Caco-2 (cell line): Measurements from ENCODE around the gene CABLES2. TPM values are rescaled to one million over a fixed set of nuclear protein-coding genes. Genes with fewer than 3 reads are reported as not detected.

Source experiments
- BruUV-seq: library from RNA; stranded (reverse); fragments of 400-500 nt; replicated peaks from 2 replicates; lab custom pipeline; 2021; lab: Mats Ljungman, UMichigan
- CTCF ChIA-PET: fragments of 300-600 bp; sonication (Branson Sonifier 250); formaldehyde crosslinking; loops from one replicate; lab custom pipeline; 2022; ENCODE audit warnings: antibody characterized with exemption; lab: Charles Lee
- POLR2A ChIA-PET: fragments of 300-600 bp; sonication (Branson Sonifier 250); formaldehyde crosslinking; loops from one replicate; lab custom pipeline; 2022; ENCODE audit warnings: antibody characterized with exemption; lab: Charles Lee
- DNase-seq, 2 experiments: peaks; one replicate each; pipeline versions ENCODE4 v3.0.0 to v3.0.0-alpha.2; 2020 to 2022
- H3K27me3 ChIP-seq: replicated peaks from 2 replicates; pipeline ENCODE4 v1.6.0; 2011; ENCODE audit warnings: low read length; ENCODE audit not compliant: control insufficient read depth, insufficient read depth
- H3K36me3 ChIP-seq: 2 replicates; pipeline ENCODE4 v1.5.1; 2011; ENCODE audit warnings: low read length; ENCODE audit not compliant: control insufficient read depth, insufficient read depth
- H3K4me1 ChIP-seq: fragments of 250-450 bp; sonication (Bioruptor Pico); 2 replicates; pipeline ENCODE4 v1.5.1; 2020; ENCODE audit warnings: mild to moderate bottlenecking
- H3K4me3 ChIP-seq: 2 replicates; pipeline ENCODE4 v1.5.1; 2011; ENCODE audit warnings: low read depth, mild to moderate bottlenecking, control low read depth, low read length
- H3K9me3 ChIP-seq: fragments of 250-450 bp; sonication (Bioruptor Pico); 2 replicates; pipeline ENCODE4 v1.5.1; 2020; ENCODE audit warnings: mild to moderate bottlenecking, moderate library complexity
- H3K27ac Mint-ChIP-seq: one replicate; pipeline ENCODE4 v1.8.0; 2022; ENCODE audit warnings: mixed read lengths; ENCODE audit not compliant: unreplicated experiment
- H3K27me3 Mint-ChIP-seq: one replicate; pipeline ENCODE4 v1.8.0; 2022; ENCODE audit warnings: mixed read lengths; ENCODE audit not compliant: insufficient read depth, unreplicated experiment
- H3K36me3 Mint-ChIP-seq: one replicate; pipeline ENCODE4 v1.8.0; 2022; ENCODE audit warnings: mild to moderate bottlenecking, mixed read lengths; ENCODE audit not compliant: insufficient read depth, unreplicated experiment
- H3K4me1 Mint-ChIP-seq: one replicate; pipeline ENCODE4 v1.8.0; 2022; ENCODE audit warnings: low read depth, mixed read lengths; ENCODE audit not compliant: unreplicated experiment
- H3K4me3 Mint-ChIP-seq: one replicate; pipeline ENCODE4 v1.8.0; 2022; ENCODE audit warnings: mild to moderate bottlenecking, moderate library complexity, mixed read lengths; ENCODE audit not compliant: unreplicated experiment
- H3K9me3 Mint-ChIP-seq: one replicate; pipeline ENCODE4 v1.8.0; 2022; ENCODE audit warnings: mixed read lengths; ENCODE audit not compliant: unreplicated experiment
- CTCF ChIP-seq, 2 experiments: fragments of 200-600 bp in 1 of 2; IDR thresholded peaks; 1 replicate in 1 of 2; 2 replicates in 1 of 2; pipeline versions ENCODE4 v1.5.1 to v1.8.0; 2011 to 2022; ENCODE audit warnings: antibody characterized with exemption in 1 of 2, control low read depth in 1 of 2, inconsistent platforms in 1 of 2, low read depth in 1 of 2, low read length in 1 of 2, mild to moderate bottlenecking in 1 of 2, moderate library complexity in 1 of 2; ENCODE audit not compliant: insufficient read depth in 1 of 2, severe bottlenecking in 1 of 2, unreplicated experiment in 1 of 2
- intact Hi-C: fragments of 100-400 bp; cut with micrococcal nuclease; formaldehyde crosslinking; loops from one replicate; pipeline ENCODE4 v1.10.0; 2022; ENCODE audit not compliant: unreplicated experiment
- total RNA-seq: library from RNA; stranded (reverse); gene quantifications from 2 replicates; pipeline ENCODE4 v1.2.3, GENCODE V29; 2022

CABLES2 gene
- total RNA-seq, 1 experiment from 2014 or later: 36.4 TPM

GRCh38 chr20:62345681-62346370, 61.3 kb downstream of the CABLES2 start:
- intact Hi-C loops: no loop called here
- Histone ChIP-seq H3K9me3 (no peaks in the 10 kb centered on the region), H3K36me3 (peaks cover 26% of the 10 kb centered on the region), H3K4me3 (no peak overlapping the region), H3K4me1 (peaks cover 11% of the 10 kb centered on the region), H3K27me3 (no peaks in the 10 kb centered on the region)
- Mint-ChIP-seq H3K27ac (peak overlapping the region; percentile 5), H3K36me3 (peaks cover 100% of the 10 kb centered on the region), H3K9me3 (peaks cover 18% of the 10 kb centered on the region), H3K4me1 (peaks cover 7% of the 10 kb centered on the region), H3K27me3 (no peaks in the 10 kb centered on the region), H3K4me3 (no peak overlapping the region)
- CTCF ChIA-PET: interaction anchor here (0.7 to 1.9 kb wide), 2 partner anchors 30 to 36 kb away, joined by 4 to 10 read pairs; no protein-coding TSS in a partner anchor
- TF ChIP-seq CTCF (IDR thresholded peaks at IDR 0.05; ENCODE audit: insufficient read depth in 1 of 2, low read depth in 1 of 2, low read length in 1 of 2, severe bottlenecking in 1 of 2, unreplicated experiment in 1 of 2): no peak
- POLR2A ChIA-PET: no interaction called here
- DNase-seq: no peak
- BruUV-seq: no TSS peak

- H3K27me3 Mint-ChIP-seq: no peaks in the 10 kb centered on the region
- H3K9me3 Mint-ChIP-seq: peaks cover 17% of the 10 kb centered on the region
- ChIA-PET CTCF (interaction anchor here (0.6 to 1.9 kb wide), 2 partner anchors 19 to 37 kb away, joined by 3 to 10 read pairs; no protein-coding TSS in a partner anchor), POLR2A (no interaction called here)
- no peak for DNase-seq
- H3K27ac Mint-ChIP-seq: peak overlapping the region; percentile 64
- Histone ChIP-seq H3K4me1 (peaks cover under 1% of the 10 kb centered on the region), H3K36me3 (peaks cover 27% of the 10 kb centered on the region), H3K9me3 (no peaks in the 10 kb centered on the region), H3K27me3 (no peaks in the 10 kb centered on the region), H3K4me3 (no peak overlapping the region)
- TF ChIP-seq CTCF (IDR thresholded peaks at IDR 0.05; ENCODE audit: insufficient read depth in 1 of 2, low read depth in 1 of 2, low read length in 1 of 2, severe bottlenecking in 1 of 2, unreplicated experiment in 1 of 2): no peak
- peaks cover 100% of the 10 kb centered on the region for H3K36me3 Mint-ChIP-seq
- H3K4me1 Mint-ChIP-seq: peaks cover under 1% of the 10 kb centered on the region
- BruUV-seq: no TSS peak
- intact Hi-C loops: loop anchor here (5.0 kb wide), 1 partner anchor 38 kb away; no protein-coding TSS in a partner anchor
- H3K4me3 Mint-ChIP-seq: no peak overlapping the region
Measured at GRCh38 chr20:62344782-62345181, 62.3 kb downstream of the CABLES2 start.

- Histone ChIP-seq H3K9me3 (no peaks in the 10 kb centered on the region), H3K36me3 (peaks cover 26% of the 10 kb centered on the region), H3K4me3 (no peak overlapping the region), H3K4me1 (no peaks in the 10 kb centered on the region), H3K27me3 (no peaks in the 10 kb centered on the region)
- H3K36me3 Mint-ChIP-seq: peaks cover 100% of the 10 kb centered on the region
- ChIA-PET POLR2A (interaction anchor here (0.7 kb wide), 2 partner anchors 19 to 194 kb away, joined by 4 read pairs; no protein-coding TSS in a partner anchor), CTCF (interaction anchor here (1.1 to 1.9 kb wide), 3 partner anchors 38 to 42 kb away, joined by 9 to 11 read pairs (median 10); partner anchors contain the start of gene ADRM1)
- no TSS peak for BruUV-seq
- no peaks in the 10 kb centered on the region for H3K4me1 Mint-ChIP-seq
- H3K9me3 Mint-ChIP-seq: peaks cover 10% of the 10 kb centered on the region
- DNase-seq: no peak
- no peaks in the 10 kb centered on the region for H3K27me3 Mint-ChIP-seq
- no peak overlapping the region for H3K27ac Mint-ChIP-seq
- H3K4me3 Mint-ChIP-seq: no peak overlapping the region
- TF ChIP-seq CTCF (IDR thresholded peaks at IDR 0.05; ENCODE audit: insufficient read depth in 1 of 2, low read depth in 1 of 2, low read length in 1 of 2, severe bottlenecking in 1 of 2, unreplicated experiment in 1 of 2): no peak
- intact Hi-C loops: loop anchor here (5.0 kb wide), 1 partner anchor 38 kb away; no protein-coding TSS in a partner anchor
Measured at GRCh38 chr20:62344092-62344491, 63.0 kb downstream of the CABLES2 start.
